ENCODE results near the gene IFI30.
A peak's percentile ranks its signal among the peaks of the same experiment; 100 is the strongest.
"Not testable (repeated sequence)": the region's sequence is repeated elsewhere in the genome, so short reads cannot be mapped to it uniquely, and the experiment has no call there.

Gene IFI30

DNA sequence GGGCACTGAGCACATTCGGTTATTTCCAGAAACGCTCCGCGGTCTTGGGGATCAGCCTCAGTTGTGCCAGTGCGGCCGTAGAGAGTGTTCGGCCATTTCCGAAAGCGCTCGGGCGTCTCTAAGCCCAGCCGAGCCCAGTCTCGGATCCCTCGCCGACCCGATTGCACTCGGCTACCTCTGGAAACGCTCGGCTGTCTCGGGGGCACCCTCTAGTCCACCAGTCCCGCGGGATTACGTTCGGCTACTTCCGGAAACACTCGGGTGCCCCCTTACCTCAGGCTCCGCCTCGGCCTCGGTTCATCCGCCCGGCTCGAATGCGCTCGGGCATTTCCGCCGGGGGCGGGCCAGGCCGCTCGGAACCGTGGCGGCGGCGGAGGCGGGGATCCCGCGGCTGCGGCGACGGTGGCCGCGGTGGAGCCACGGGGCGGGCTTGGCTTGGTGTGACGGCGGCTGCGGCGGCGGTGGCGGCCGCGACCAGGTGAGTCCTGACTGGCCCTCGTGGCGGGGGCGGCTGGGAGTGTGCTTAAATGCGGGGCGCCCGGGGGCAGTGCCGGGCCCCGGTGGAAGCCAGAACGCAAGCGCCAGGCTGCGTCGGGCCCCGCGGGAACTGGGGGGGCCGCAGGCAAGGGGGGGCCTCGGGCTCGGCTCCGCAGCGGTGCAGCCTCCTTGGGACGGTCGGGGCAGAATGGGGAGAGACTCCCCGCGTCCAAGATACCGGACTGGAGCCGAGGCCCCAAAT lies 20.6 kb upstream of the IFI30 start, which contains the start of gene PIK3R2:
PIK3R2 (plus strand) TSS at position 347 of the 739 bp plus-strand sequence. CDS start 2,717 bp downstream, outside the sequence.
- DNase-seq (ENCODE audit: low read depth in 2 of 2) = peak; percentile 99 to 100

DNA sequence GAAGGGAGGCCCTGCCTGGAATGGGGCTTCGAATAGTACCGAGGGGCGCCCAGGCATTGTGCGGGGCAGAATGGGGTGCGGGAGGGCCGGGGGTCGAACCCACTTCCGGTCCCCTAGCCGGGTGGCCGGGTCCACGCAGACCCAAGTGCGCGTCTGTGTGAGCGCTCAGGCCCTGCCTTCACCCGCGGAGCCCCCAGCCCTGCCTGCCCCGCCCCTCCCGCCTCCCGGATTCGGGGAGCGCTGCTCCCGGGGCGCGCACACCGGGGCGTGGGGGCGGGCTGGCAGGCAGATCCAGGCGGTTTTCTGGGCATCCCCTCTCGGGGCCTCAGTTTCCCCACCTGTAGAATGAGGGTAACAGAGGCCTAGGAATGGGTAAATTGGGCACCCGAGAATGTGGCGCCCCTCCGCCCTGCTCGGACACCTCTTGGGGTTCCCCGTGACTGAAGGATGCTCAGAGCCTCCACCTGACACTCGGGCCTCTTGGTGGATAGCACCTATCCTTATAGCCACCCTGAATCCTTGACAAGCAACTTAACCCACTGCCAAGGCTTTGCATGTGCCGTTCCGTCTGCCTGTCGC lies 20.0 kb upstream of the IFI30 start:
- DNase-seq (ENCODE audit: low read depth in 2 of 2) = no peak

DNA sequence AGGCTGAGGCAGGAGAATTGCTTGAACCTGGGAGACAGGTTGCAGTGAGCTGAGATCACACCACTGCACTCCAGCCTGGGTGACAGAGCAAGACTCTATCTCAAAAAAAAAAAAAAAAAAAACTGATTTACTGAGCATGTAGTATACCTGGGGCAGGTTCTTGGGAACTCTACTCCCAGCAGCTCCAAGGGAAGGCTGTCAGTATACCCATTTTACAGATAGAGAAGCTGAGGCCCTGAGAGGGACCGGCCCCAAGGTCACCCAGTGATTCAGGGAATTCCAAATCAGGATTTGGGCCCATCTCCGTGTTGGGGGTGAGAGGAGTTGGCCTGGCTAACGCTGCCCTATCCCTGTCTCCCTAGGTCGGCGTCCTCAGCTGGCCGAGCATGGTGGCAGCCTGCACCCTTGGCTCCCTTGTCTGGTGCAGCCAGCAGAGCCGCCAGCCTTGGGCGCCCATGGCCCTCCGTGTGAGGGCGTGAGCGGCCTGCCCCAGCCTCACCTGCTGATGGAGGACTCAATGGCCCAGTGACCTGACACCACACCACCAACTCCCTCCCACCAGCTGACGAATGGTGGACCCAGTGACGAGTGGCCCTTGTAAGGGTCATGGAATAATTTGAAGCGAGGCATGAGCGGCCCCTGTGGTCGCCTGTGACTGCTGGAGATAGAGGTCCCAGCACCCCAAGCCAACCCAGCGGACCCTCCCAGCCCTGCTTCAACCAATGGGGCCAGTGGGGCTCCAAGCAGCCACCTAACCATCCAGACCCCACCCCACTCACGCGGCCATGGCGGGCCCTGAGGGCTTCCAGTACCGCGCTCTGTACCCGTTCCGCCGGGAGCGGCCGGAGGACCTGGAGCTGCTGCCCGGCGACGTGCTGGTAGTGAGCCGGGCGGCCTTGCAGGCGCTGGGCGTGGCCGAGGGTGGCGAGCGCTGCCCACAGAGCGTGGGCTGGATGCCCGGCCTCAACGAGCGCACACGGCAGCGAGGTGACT lies 18.2 kb upstream of the IFI30 start:
- no peak for DNase-seq (ENCODE audit: low read depth in 2 of 2)

DNA sequence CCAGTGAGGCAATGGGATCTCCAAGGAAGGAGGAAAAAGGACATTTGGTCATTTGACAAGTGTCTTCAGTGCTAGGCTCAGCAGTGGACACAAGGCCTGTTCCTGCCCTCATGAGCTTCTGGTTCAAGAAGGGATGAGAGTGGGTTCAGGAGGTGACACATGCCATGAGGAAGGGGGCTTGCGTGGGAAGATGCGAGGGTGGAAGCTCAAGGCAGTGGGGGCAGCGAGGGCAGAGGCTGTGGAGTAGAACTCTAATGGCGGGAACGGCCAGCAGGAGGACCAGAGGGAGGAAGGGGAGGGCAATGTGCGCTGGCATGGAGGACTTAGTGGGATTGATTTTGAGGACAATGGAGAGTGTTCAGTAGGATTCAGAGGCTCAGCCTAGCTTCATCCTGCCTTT lies 17.3 kb upstream of the IFI30 start:
- DNase-seq (ENCODE audit: low read depth in 2 of 2) = no peak

DNA sequence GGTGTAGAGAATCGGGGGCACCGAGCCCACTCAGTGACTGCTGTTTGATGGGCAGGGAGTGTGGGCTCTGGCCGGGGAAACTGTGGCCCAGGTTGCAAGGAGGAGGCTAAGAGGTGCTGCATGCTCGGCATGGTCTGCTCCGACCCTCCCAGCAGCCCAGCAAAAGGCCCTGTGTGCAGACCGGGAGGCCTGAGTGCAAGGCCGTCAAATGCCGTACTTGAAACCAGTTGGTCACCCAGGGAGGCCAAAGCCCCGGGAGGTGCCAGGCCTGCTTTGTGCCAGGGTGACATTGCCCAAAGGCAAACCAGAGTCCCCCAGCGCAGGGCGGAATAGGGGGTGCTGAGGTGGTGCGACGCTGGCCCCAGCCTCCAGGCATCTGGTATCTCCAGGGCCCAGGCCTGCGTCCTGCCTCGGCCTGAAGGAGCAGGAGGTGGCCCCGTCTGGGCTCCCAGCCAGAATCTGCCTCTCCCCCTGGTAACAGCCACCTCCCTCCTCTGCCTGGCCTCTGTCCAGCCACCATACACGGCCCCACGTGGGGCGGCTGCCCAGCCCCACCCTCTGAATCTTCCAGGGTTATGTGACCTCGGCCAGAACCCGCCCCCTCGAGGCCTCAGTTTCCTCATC lies 16.7 kb upstream of the IFI30 start:
- no peak for DNase-seq (ENCODE audit: low read depth in 2 of 2)

DNA sequence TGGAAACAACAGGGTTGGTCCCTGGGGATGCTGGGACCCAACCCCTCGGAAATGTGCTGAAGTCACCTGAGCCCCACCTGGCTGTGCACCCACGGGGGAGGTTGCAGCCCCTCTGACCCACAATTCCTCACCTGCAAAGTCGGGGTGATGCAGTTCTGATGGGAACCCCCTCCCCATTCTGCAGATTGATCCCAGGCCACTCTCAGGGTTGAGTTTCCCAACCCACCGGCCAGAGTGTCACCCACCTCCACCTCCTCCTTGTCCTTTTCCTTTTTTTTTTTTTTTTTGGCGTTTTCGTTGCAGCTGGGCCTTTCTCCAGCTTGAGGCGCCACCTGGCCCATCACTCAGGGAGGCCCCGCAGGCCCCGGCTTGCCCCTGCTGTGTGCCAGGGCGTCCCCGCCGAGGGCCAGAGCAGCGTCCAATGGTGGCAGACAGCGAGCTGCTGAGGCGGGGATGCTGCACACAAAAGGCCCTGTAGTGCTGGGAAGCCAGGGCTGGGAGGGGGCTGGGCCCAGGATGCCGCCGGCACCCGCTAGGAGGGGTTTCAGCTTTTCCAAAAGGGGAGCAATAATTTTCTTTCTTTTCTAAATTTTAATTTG lies 16.0 kb upstream of the IFI30 start:
- DNase-seq (ENCODE audit: low read depth in 2 of 2) = no peak

DNA sequence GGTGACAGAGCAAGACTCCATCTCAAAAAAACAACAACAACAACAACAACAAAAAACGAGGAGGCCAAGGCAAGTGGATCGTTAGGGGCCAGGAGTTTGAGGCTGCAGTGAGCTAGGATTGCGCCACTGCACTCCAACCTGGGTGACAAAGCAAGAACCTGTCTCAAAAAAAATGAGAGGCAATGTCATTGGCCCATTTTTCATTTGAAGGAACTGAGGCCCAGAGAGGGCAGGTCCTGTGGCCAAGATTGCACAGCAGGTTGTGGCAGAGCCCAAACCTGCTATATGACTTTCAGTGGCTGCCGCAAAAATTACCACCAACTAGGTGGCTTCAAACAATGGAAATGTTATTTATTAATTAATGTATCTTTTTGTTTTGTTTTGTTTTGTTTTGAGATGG lies 15.1 kb upstream of the IFI30 start:
- DNase-seq (ENCODE audit: low read depth in 2 of 2) = no peak

DNA sequence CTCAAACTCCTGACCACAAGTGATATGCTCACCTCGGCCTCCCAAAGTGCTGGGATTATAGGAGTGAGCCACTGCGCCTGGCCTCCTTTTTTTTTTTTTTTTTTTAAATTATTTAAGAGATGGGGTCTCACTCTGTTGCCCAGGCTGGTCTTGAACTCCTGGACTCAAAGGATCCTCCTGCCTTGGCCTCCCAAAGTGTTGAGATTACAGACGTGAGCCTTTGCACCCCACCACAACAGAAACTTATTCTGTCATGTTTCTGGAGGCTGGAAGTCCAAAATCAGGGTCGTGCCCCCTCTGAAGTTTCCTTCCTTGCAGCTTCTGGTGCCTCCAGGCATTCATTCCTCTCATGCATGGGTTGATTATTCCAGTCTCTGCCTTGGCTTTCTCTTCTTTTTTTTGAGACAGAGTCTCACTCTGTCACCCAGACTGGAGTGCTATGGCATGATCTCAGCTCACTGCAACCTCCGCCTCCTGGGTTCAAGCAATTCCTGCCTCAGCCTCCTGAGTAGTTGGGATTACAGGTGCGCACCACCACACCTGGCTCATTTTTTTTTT lies 14.5 kb upstream of the IFI30 start:
- not testable (repeated sequence) for DNase-seq (ENCODE audit: low read depth in 2 of 2)

DNA sequence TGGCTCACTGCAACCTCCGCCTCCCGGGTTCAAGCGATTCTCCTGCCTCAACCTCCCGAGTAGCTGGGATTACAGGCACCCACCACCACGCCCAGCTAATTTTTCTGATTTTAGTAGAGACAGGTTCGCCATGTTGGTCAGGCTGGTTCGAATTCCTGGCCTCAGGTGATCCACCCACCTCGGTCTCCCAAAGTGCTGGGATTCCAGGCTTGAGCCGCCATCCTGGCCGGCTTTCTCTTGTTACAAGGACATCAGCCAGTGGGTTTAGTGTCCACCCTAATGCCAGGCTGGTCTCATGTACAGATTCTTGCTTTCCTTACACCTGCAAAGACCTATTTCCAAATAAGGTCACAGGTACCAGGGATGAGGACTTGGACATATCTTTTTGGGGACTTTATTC lies 13.8 kb upstream of the IFI30 start:
- DNase-seq (ENCODE audit: low read depth in 2 of 2) = no peak

DNA sequence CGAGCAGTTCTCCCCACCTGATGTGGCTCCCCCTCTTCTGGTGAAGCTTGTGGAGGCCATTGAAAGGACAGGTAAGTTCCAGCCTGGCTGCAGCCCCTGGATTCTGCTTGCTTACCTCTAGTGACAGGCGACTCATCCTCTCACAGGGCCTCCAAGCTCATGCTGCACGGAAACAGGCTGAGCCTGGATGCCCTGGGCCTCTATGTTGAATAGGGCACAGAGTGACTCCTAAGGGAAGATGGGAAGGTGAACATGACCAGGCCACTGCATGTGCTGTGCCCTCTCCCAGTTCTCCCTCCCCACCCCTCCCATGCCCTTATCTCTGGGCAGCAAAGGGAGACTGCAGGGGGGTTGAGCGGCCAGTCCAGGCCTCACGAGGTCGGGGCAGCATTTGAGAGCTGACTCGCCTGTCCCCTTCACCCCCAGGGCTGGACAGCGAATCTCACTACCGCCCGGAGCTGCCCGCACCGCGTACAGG lies 13.1 kb upstream of the IFI30 start:
- no peak for DNase-seq (ENCODE audit: low read depth in 2 of 2)

DNA sequence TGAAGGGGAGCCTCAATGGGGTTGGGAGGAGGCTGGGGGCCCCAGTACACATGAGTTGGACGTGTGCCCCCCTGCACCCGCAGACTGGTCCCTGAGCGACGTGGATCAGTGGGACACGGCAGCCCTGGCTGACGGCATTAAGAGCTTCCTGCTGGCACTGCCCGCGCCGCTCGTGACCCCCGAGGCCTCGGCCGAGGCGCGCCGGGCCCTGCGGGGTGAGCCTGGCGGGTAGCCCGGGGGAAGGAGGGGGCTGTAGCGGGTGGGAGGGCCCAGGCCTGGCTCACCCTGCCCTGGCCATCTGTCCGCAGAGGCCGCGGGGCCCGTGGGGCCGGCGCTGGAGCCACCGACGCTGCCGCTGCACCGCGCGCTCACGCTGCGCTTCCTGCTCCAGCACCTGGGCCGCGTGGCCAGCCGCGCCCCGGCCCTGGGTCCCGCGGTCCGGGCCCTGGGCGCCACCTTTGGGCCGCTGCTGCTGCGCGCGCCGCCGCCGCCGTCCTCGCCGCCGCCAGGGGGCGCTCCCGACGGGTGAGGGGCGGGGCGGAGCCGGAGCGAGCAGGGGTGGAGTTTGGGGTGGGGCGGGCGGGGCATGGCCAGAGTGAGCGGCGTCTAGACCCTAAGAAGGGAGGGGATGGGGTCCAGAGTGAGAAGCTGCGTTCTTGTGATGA lies 12.5 kb upstream of the IFI30 start:
- DNase-seq (ENCODE audit: low read depth in 2 of 2) = peak; percentile 63 to 67

DNA sequence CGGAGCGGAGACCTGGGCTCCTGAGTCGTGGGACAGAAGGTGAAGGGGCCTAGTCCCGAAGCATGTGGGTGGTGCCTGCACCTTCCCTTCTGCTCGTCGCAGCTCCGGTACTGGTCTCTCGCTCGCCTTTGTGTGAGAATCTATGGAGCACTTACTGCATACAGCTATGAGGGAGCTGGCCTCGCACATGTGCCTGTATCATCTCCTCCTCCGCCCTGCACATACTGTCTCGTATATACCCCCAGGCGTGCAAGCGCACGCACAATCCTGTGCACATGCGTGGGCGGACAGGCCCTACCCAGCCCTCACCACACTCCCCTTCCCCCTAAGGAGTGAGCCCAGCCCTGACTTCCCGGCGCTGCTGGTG lies 12.0 kb upstream of the IFI30 start:
- no peak for DNase-seq (ENCODE audit: low read depth in 2 of 2)

DNA sequence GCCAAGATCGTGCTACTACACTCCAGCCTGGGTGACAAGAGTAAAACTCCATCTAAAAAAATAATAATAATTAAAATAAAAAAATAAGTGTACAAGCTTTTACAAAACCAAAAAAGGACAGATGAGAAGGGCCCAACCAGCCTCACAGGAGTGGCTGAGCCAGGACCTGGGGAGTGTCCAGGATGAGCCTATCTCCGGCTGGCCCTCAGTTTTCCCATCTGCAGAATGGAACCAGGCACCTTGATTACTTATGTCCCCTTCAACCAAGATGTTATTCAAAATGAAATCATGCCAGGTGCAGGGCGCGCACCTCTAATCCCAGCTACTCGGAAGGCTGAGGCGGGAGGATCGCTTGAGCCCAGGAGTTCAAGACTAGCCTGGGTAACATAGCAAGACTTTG lies 9.5 kb upstream of the IFI30 start:
- DNase-seq (ENCODE audit: low read depth in 2 of 2) = no peak

DNA sequence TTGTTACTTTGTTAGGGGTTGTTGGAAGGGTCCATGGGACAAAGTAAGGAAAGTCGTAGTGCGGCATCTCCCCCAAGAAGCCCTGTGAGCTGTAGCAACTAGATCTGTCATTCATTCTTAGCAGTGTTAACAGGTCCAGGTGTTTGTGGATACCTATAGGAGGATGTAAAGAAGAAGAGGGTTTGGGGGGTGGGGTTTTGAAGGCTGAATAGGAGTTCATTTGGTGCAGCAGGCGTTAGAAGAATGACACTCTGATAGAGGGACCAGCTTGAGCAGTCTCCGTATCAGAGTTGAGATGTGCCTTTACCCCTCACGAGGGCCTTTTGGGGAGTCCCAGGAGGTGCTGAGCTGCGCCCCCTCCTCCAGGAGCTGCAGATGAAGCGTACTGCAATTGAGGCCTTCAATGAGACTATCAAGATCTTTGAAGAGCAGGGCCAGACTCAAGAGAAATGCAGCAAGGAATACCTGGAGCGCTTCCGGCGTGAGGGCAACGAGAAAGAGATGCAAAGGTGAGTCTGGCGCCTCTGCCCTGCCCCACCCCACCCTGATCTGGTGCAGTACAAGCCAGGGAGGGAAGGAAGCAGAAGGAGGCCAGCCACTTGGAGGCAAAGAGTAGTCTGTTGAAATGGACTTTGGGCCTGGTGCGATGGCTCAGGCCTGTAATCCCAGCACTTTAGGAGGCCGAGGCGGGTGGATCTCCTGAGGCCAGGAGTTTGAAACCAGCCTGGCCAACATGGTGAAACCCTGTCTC lies 7.6 kb upstream of the IFI30 start:
- DNase-seq (ENCODE audit: low read depth in 2 of 2) = no peak

DNA sequence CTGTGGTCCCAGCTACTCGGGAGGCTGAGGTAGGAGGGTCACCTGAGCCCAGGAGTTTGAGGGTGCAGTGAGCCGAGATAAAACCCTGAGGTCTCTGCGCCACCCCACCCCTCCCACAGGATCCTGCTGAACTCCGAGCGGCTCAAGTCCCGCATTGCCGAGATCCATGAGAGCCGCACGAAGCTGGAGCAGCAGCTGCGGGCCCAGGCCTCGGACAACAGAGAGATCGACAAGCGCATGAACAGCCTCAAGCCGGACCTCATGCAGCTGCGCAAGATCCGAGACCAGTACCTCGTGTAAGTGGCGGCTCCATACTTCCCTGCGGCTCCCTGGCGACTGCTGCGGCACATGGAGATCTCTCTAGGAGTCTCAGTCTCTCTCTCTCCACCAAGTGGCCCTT lies 6.6 kb upstream of the IFI30 start:
- DNase-seq (ENCODE audit: low read depth in 2 of 2) = no peak

DNA sequence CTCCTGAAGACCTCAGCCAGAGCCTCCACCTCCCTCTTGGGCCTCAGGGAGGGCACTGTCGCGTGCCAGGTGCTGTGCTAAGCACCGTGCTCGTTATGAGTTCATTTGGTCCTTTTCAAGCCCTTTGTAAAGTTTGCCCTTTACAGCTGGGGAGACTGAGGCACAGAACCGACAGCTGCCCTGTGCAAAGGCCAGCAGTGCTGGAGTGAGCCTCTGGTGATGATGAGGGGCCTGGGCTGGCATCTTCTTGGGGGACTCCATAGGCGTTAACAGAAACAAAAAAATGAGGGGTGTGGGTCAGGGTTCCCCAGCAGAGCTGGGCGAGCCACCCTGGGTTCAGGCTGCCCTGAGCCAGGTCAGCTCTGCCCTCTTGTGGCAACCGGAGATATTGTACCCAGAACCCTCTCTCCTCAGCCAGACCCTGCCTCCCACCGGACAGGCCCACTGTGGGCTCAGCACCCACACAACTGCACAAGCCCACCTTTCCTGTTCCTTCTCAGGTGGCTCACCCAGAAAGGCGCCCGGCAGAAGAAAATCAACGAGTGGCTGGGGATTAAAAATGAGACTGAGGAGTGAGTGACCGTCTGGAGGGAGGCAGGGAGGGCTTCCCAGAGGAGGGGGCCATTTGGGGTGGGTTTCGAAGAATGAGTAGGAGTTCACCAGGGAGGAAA lies 5.5 kb upstream of the IFI30 start:
- no peak for DNase-seq (ENCODE audit: low read depth in 2 of 2)

DNA sequence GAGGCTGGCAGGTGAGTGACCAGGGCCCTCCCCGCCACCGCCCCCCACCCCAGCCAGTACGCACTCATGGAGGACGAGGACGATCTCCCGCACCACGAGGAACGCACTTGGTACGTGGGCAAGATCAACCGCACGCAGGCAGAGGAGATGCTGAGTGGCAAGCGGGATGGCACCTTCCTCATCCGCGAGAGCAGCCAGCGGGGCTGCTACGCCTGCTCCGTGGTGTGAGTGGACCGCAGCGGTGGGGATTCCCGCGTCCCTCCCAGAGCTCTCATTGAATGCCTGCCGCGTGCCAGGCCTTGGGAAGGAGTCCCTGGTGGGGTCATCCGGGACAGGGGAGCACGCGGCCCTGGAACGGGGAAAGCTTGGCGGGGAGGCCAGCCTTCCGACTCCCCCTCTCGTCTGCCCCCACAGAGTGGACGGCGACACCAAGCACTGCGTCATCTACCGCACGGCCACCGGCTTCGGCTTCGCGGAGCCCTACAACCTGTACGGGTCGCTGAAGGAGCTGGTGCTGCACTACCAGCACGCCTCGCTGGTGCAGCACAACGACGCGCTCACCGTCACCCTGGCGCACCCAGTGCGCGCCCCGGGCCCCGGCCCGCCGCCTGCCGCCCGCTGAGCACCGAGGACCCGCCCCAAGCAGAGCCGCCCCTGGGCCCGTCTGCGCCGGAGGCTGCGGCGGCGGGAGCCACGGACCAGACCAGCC lies 4.8 kb upstream of the IFI30 start:
- no peak for DNase-seq (ENCODE audit: low read depth in 2 of 2)

DNA sequence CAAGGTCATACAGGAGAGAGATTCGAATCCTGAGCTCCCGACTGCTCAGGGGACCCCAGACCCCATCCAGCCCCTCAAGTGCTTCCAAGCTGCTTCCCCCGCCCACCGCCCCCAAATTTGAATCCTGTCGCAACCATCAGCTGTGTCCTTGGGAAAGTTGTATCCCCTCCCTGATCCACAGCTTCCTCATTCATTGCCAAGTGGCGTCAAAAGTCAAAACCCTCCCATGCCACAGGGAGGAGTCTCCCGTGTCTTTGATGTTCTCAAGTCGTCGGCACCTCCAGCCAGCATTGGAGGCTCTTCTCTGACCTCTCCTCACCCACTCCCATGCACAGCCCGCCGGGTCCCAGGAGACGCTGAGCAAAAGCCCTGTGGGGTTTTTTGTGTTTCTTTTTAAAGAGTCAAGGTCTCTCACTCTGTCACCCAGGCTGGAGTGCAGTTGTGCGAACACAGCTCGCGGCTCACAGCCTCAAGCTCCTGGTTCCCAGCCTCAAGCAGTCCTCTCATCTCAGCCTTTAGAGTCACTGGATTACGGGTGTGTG lies 2.8 kb upstream of the IFI30 start:
- DNase-seq (ENCODE audit: low read depth in 2 of 2) = no peak

Data from stimulated activated CD8-positive, alpha-beta memory T cell treated with anti-CD3 and anti-CD28 coated beads, Interleukin-15, amount 100 ng/mL, for 48 hours (primary cell).